AML-193 (cell line): ENCODE data around the gene PTPN18.
"Not testable (repeated sequence)": the region's sequence is repeated elsewhere in the genome, so short reads cannot be mapped to it uniquely, and the experiment has no call there.

ENCODE experiments used
- DNase-seq, 2 experiments: peaks; one replicate each; lab custom pipeline; 2025; lab: John Stamatoyannopoulos, UW

The PTPN18 gene

GRCh38 chr2:130381145-130381544, 25.3 kb downstream of the PTPN18 start:
- DNase-seq = no peak

- no peak for DNase-seq
Observed at GRCh38 chr2:130381619-130382018, 25.8 kb downstream of the PTPN18 start.

- DNase-seq = no peak
Observed at GRCh38 chr2:130382313-130382917, 26.6 kb downstream of the PTPN18 start.

GRCh38 chr2:130385709-130386108, 29.9 kb downstream of the PTPN18 start:
- no peak for DNase-seq

GRCh38 chr2:130387071-130387400, 31.2 kb downstream of the PTPN18 start:
- DNase-seq = no peak

GRCh38 chr2:130387804-130388203, 31.9 kb downstream of the PTPN18 start:
- no peak for DNase-seq

- no peak for DNase-seq
Observed at GRCh38 chr2:130388221-130388907, 32.5 kb downstream of the PTPN18 start.

GRCh38 chr2:130389358-130389757, 33.5 kb downstream of the PTPN18 start:
- DNase-seq = no peak

GRCh38 chr2:130389783-130390182, 33.9 kb downstream of the PTPN18 start:
- no peak for DNase-seq

- DNase-seq = no peak
Observed at GRCh38 chr2:130390460-130391057, 34.7 kb downstream of the PTPN18 start.

- no peak for DNase-seq
Observed at GRCh38 chr2:130391058-130391871, 35.4 kb downstream of the PTPN18 start.

GRCh38 chr2:130391872-130392670, 36.2 kb downstream of the PTPN18 start:
- DNase-seq = no peak

- DNase-seq = no peak
Observed at GRCh38 chr2:130393318-130393910, 37.6 kb downstream of the PTPN18 start.

- not testable (repeated sequence) for DNase-seq
Observed at GRCh38 chr2:130406280-130406679, 50.4 kb downstream of the PTPN18 start.

GRCh38 chr2:130416693-130417092, 60.8 kb downstream of the PTPN18 start:
- not testable (repeated sequence) for DNase-seq

- not testable (repeated sequence) for DNase-seq
Observed at GRCh38 chr2:130418845-130419244, 63.0 kb downstream of the PTPN18 start.
